Measurements from ENCODE around the gene ADAM33.

The ADAM33 gene

DNA sequence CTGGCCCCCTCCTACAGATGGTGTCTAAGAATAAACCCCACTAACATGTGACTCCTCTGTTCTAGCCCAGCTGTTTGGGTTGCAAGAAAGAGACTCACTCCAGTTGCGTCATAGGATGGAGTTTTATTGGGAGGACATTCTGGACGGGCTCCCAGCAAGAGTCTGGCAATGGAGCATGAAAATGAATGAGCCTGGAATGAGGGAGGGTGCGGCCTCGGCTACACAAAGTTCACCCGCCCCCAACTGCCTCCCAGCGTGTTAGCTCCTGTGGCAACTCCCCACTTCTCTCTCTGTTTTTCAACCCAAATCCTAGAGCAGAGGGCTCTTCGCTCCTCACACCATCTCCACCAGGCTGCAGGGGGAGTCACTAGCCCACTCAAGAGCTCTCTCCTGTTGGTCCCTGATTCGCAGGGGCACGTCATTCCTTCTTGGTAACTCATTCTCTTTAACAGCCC is 5.1 kb upstream of the ADAM33 start:
- DNase-seq = no peak

DNA sequence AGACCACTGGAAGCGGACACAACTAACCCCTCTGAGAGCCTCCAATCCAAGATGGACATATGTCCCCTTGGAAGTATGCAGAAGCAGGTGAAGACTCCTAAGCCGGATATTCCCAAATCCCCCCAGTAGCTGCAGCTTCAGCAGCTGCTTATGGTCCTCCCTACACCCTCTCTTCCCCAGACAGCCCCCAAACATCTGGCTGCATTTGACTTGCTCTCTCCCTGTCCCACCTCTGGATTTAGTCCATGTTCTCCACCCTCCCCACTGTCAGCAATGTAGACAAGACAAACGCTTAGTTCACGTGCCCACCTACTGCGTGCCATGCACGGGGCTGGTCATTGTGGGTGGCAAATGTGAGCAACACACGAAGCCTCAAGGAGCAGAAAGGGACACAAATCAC is 4.6 kb upstream of the ADAM33 start:
- DNase-seq = no peak

DNA sequence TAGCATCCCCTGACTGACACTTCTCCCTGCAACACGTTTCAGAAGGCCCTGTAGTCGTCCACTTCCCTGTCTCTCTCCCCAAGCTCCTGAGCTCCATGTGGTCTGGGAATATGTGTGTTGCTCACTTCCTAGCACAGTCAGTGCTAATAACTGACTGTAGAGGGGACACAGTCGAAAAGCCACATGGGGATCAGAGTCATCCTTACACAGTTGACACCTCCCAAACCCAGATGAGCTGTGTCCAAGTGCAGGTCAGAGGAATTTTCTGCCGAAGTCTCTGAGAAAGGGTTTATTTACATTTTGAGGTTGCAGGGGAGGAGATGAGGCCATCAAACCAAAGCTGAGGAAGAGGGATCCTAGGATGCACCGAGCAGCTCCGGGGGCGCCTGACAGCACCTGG is 3.5 kb upstream of the ADAM33 start:
- no peak for DNase-seq

DNA sequence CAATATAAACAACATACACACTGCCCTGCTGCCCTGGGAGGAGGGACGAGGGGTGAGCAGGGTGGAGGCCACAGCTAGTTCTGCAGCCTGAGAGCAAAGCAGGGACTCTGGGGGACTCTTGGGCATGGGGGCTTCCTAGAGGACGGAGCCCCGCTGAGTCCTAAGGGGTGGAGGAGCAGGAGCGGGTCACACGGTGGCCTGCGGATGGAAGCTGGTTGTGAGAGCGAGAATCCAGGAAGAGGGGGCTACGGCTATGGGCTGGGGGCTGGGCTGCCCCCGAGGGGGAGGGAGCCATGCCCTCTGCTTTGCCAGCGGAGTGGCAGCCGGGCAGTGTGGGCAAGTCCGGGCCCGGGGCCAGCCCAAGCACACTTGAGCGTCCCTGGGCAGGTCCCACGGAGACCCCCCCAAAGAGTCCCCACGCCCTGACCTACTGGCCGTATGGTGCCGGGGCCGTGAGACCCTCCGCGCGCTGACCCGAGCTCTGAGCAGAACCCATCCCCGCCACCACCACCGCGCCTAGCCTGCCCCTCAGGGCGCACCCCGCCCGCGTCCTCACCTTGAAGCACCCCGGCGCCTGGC is 369 bp downstream of the ADAM33 start:
- no peak for DNase-seq

DNA sequence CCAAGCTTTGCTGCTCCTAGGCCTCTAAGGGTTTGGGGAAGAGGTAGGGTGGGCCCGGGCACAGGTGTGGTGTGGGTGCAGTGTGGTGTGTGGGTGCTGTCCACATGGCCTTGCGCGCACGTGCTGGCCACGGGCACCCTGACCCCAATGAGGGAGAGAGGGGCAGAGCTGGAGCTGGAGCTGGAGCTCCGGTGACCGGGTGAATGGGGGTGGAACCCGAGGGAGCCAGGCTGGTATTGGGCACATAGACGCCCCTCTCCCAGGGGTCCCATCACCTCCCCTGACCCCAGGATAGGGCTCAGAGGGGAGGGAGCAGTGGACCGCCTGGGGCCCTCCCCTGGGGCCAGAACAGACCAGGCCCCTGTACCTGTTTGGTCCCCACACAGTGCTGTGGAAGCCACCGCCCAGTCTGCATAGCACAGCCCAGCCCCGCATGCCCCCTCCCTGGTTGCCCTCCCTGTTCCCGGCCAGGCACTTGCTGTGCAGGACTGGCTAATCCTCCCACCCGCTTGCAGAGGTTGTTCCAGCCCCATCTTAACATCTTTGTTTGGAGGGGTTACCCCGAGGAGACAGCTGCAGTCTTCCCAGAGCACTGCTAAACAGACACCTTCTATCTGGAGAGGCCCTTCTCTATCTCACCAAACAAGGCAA is 984 bp downstream of the ADAM33 start:
- DNase-seq = no peak

DNA sequence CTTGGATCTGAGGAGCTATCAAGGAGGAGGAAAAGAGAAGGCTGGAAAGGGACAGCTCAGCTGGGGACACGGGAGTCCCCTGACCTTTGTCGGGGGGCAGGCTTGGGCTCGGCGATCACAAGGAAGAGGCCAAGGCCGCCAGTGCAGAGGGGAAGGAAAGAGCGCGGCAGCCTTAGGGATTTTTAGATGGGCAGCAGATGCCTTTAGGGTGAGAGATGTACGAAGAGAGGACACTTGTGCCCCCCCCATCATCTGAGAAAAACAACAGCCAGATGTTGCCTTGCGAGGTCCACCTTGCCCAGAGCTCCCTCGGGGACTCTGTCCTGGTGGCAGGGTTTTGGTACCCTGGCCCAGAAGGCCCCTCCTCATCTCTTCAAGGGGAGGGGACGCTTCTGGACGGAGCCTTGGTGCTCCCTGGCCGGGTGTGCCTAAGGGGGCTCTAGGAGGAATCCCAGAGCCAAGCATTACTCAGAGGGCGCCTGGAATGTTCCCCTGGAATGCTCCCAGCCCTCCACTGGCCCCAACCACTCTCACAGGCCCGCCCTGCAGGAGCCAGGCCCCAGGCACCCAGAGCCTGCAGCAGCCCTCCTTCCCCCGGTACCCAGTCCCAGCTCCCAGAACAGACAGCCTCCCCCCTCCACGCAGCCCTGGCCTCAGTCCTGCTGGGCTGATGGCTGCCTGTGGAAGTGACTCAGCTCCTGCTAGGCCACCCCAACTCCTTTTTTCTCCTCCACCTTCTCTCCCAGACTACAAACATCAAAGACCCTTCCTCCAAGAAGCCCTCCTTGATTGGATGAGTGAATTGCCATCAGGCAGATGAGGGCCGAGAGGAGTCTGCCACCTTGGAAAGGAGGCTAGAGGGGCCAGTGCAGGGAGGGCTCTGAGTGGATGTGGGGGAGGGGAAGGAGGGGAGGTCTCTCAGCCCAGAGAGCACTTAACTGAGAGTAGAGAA is 1.8 kb downstream of the ADAM33 start:
- DNase-seq = no peak

DNA sequence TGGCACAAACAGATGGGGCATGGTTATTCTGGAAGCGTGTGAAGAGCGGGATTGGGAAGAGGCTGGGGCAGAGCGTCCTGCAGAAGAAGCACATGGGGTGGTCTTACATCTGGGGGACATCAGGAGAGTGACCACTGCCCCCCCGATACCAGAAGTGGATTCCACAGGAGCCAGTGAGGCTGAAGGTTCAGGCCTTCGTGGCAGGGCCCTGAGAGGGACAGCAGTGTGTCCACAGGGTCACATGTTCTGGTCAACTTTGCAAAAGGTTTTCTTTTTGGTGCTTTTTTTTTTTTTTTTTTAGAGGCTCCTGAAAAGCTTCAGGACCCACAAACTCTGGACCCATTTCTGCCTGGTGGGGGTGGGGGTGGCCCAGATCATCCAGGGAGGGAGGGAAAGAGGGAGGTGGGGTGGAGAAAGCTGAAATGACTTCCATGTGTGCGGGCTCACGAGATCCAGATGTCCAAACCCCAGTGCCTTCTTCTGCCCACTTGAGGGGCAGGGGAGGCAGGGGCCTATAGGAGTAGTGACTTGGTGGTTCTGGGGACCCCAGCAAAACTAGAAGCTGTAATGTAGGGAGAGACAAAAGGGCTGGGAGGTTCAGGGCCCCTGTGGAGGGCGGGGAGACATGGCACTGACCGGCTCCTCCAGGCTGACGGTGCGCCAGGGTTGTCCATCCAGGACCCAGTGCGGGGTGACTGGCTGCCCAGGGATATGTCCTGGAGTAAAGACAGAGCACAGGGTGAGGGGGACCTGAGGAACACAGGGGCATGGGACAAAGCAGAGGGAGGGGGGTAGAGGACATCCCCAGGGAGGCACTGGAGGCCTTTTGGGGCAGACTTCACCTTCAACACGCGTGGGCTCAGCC is 2.7 kb downstream of the ADAM33 start:
- no peak for DNase-seq

DNA sequence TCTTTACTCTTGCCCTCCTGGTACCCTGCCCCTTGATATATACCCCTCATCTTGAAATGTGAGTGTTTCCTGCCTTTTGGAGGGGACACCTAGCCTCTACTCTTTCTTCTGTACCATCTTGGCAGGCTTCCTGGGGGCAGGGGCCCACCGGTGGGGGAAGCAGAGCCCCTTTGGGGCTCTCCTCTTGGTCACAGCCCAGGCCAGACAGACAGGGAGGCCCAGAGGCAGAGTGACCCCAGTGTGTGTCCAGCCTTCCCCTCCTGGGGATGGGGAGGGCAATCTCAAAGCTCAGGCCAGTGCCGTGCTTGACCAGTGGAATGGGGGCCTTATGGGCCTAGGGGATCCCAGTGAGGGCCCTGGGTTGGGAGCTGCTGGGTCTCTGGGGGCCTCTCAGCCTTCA is 3.6 kb downstream of the ADAM33 start:
- no peak for DNase-seq

DNA sequence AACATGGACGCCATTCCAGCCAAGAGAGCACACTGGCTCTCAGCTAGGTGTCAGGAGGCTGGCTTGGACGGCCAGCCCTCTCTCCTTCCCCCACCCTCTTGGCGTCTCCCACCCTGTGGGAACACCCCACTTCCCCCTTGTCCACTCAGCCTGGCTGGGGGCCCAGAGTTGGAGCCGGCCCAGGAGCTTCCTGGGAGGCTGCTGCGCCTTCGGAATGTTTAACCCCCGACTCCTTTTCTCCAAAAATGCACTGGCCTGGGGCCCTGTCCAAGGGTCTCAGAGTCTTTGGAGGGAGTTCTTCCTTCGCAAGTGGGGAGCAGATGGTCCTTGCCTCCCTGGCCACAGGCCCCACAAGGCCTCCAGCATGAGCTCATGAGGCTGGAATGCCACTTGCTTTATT is 4.1 kb downstream of the ADAM33 start:
- DNase-seq = no peak

DNA sequence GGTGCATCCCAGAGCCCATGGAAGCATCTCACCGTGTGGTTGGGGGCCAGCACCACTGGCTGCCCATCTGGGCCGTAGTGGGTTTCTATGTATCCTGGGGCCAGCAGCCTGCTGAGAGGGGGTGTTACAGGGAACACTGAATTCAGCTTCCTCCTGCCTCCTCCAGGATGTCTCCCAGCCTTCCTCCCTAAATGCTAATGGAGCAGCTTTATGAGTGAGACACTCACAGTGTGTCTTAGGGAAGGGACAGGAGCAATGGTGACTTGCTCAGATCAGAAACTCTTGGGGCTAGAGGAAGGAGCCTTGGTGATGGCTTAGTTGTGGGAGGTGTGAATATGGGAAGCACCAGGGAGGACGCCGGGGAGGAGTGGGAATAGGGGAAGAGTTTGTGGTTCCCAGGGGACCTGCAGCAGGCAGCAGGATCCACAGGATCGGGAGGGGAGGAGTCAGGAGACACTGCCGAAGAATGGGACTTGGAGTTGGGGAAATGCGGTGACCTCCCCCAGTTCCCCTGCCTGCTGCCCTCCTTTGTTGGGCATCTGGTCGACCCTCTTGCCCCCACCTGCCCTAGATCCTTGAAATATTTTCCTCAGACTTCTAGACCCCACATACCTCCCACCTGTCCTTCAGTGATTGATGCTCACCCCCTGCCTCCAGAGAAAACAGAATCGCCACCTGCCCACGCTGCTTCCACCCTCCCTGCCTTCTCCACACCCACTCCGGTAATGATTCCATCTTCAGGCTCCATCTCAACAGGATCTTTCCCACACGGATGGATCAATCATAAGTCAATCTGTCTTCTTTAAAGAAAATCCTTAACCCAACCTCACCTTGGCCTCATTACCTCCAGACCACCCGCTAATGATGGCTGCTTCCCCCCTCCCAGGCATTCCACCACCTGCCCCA is 6.6 kb downstream of the ADAM33 start:
- DNase-seq = no peak

DNA sequence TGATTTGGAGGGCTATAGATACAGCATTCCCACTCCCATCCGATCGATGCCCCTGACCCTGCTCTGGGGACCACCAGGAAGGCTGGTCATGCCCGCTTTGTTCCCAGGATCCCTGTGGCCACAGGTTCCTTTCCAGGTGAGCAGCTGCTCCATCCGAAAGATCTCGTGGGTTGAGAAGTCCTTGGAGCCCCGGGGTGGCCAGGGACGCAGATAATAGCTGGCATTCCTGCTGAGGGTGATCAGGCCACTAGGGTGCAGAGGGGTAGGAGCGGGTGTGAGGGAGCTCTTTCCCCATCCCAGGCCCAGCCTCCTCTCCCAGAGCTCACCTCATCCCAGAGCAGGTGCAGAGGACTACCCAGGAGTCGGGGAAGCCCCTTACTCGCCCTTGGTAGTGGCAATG is 7.4 kb downstream of the ADAM33 start:
- DNase-seq = no peak

DNA sequence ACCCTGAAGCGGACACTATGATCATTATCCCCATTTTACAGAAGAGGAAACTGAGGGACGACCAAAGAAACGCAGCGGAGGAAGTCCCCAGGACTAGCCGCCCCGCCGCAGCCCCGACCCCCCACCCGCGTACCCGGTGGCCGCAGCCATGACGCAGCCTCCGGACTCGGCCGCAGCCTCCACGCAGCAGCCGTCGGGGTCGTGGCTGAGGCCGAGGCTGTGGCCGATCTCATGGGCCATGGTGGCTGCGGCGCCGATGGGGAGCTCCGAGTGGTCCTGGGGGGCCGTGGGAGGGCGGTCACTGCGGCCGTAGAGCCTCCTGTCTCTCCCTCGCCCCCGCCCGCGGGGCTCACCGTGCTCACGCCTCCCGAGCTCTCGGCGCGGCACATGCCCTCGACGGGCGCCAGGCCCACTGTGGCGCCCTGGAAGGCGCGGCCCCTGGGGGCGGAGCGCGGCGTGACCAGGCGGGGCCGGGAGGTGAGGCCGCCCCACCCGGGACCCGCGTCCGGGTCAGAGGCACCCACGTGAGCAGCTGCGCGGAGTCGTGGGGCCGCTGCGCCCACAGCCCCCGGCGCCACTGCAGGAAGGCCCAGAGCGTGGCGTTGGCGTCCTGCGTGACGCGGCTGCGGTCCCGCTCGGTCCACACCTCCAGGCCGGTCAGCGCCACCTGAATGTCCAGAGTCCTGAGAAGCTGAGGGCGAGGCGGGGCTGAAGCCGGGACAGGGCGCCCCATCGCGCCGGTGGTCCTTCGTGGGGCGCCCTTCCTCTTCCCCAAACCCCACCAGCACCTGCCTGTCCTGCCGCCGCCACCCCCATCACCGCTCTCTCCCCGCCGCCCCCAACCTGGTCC is 8.4 kb downstream of the ADAM33 start:
- no peak for DNase-seq

DNA sequence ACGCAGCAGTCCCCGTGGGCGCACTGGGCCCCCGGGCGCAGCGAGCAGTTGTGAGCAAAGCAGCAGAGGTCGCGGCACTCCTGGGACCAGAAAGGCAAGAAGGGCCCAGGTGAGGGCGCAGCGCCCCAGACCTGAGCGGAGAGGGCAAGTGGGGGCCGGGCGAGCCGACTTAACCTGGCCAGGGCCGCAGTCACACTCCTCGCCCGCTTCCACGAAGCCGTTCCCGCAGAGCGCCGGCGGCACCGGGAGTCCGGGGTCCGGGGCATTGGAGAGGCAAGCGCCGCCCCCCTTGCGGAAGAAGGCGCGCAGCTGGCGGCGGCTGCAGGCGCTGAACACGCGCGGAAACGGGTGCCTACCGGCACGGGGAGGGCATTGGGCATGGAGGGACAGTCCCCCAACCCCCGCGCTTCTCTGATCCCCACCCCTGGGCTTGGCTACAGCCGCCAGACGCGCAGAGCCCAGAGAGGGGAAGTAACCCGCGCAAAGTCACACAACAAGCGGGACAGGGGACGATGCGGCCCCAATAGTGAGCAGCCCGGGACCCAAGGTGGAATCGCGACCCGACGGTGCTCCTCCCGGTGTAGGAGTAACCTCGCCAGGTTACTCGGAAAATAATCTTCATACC is 9.2 kb downstream of the ADAM33 start:
- DNase-seq = no peak

DNA sequence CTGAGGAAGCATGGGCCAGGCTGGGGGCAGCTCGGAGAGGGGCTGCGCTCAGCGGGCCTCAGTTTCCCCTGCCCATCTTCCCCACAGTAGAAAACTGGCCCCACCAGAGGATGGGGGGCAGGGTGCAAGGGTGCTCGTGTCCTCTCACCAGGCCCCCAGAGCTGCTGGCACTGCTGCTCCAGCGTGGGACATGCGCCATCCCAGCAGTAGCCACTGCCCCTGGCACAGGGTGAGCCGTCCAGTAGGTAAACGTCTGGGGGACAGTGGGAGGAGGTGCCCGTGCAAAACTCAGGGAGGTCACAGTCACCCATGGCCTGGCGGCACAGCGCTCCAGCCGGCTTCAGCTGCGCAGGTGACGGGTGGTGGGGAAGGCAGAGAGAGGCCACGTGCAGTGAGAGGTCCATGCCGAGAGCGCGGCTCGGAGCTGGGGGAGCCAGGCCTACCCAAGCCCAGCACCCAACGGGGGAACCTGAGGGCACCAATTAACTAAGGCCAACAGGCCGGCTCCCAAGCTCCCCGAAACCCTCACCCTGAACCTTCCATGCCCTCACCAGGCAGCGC is 9.7 kb downstream of the ADAM33 start:
- DNase-seq = no peak

DNA sequence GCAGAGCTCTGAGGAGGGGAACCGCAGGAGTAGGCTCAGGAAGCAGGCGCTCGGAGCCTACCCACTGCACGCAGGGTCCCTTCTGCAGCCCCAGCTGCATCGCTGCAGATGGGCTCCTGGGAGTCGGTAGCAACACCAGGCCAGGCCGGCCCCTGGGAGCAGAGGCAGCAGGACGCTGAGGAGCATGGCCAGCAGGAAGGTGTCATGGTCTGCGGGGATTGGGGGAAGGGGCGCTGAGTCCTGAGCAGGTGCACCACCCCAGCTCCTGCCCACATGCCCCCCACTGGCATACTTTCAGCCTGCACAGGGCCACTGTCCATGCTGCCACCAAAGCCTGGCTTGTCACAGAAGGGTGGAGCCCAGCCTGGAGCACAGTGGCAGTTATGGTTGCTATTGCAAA is 10.9 kb downstream of the ADAM33 start:
- DNase-seq = no peak

DNA sequence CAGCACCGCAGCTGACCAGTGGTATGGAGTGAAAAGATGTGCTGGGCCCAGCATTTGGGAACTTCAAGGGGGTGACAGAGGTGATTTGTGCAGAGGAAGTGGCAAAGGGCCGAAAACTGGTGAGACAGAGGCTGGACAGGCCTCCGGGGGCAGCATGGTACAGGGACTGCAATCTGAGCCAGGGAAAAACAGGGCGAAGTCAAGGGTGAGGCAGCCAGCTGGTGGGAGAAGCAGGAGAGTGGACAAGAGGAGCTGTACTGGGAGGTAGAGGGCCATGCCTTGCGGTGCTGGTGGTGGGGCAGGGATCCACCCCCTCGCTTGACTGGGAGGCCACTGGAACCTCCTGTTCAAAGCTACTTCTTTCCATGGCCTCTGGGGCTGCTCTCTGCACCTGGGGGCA is 11.3 kb downstream of the ADAM33 start:
- peak; percentile 39 for DNase-seq

DNA sequence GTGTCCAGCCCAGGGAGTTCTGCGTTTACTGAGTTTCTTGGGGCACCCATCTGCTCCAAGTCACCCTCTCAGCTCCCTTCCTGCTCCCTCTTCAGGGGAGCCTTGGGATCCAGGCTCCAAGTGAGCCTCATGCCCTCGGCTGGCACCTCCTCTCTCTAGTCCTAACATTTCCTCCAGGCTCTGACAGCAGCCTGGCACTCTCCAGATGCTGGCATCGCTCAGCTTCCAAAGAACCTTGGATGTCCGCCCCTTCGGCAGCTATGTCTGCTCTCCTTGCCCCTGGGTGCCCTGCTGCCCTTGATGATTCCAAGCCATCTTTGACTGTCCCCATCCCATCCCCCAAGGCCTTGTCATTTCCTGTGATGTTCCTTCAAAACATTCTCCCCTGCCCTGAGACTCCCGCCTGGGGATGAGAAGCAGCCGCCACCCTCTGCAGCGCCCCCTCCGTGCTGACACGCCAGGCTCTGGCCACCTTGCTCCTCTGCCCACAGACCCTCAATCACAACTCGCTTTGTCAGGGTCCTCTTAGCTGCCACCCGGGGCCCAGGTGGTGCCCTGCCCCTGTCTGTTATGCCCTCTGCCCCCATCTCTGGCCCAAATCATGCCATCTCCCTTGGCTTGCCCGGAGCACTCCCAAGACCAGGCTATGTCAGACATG is 12.0 kb downstream of the ADAM33 start:
- DNase-seq = no peak

DNA sequence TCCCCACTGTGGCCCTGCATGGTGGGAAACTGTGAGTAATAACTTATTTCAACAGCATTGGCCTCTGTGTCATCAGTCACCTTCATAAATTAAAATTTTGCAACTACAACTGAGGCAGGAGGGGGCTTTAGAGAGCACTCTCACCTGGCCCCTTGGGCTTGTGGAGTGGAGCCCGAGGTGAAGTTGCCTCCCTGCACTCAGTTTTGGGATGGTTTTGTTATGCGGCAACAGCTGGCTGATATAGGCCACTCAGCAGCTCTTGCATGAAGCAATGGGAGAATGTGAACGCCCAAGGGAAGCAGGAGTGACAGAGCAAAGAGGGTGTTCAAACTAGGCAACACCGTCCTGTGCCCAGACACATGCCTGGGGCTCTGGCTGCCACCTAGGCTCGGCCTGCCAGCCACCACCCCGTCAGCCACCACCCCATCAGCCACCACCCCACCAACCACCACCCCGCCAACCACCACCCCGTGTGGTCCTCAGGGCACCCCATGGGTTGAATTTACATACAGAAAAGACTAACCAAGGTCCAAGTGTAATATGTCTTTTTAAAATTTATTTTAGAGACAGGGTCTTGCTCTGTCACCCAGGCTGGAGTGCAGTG is 14.3 kb downstream of the ADAM33 start:
- no peak for DNase-seq

DNA sequence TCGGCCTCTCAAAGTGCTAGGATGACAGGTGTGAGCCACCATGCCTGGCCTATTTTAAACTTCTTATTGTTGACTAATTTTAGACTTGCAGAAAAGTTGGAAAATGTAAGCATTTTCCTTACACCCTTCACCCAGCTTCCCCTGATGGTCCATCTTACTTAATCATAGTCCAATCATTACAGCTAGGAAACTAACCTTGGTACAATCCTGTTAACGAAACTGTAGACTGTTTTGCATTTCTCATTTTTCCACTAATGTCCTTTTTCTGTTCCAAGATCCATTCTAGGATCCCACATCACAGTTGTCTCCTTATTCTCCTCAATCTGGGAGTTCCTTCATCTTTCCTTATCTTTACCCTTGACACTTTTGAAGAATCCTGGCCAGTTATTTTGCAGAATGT is 18.0 kb downstream of the ADAM33 start:
- DNase-seq = no peak

Measured in NCI-H510A (cell line).